GM23338 (cell line): ENCODE data around the gene AHNAK.

Experiments
- CREB1 ChIP-seq: fragments of 250-450 bp; sonication (Bioruptor Pico); IDR thresholded peaks from 2 replicates; pipeline ENCODE4 v1.5.0; 2020; ENCODE audit warnings: low read depth, mild to moderate bottlenecking, moderate library complexity
- EZH2 ChIP-seq: fragments of 200-600 bp; sonication (generic); IDR thresholded peaks from one replicate; pipeline ENCODE4 v1.8.0; 2017; ENCODE audit warnings: antibody characterized with exemption, mild to moderate bottlenecking, low read depth; ENCODE audit not compliant: unreplicated experiment
- EZH2phosphoT487 ChIP-seq: fragments of 200-600 bp; sonication (generic); IDR thresholded peaks from one replicate; pipeline ENCODE4 v1.8.1; 2018; ENCODE audit warnings: antibody characterized with exemption; ENCODE audit not compliant: unreplicated experiment
- JUNB ChIP-seq: IDR thresholded peaks from one replicate; pipeline ENCODE4 v1.6.1; 2016; ENCODE audit warnings: antibody characterized with exemption; ENCODE audit not compliant: unreplicated experiment
- NANOG ChIP-seq: IDR thresholded peaks from 2 replicates; pipeline ENCODE4 v1.6.1; 2016; ENCODE audit warnings: antibody characterized with exemption, borderline replicate concordance
- POLR2AphosphoS5 ChIP-seq: IDR thresholded peaks from 2 replicates; pipeline ENCODE4 v1.6.1; 2016; ENCODE audit warnings: antibody characterized with exemption, low read depth
- STAT1 ChIP-seq: IDR thresholded peaks from one replicate; pipeline ENCODE4 v1.6.1; 2016; ENCODE audit warnings: antibody characterized with exemption; ENCODE audit not compliant: unreplicated experiment
- ZNF114 ChIP-seq: fragments of 250-450 bp; sonication (Bioruptor Pico); IDR thresholded peaks from 2 replicates; pipeline ENCODE4 v1.5.0; 2020; ENCODE audit warnings: mild to moderate bottlenecking, moderate library complexity
- ZNF331 ChIP-seq: fragments of 250-450 bp; sonication (Bioruptor Pico); IDR thresholded peaks from 2 replicates; pipeline ENCODE4 v1.5.0; 2020; ENCODE audit warnings: low read depth, mild to moderate bottlenecking, moderate library complexity
- TF ChIP-seq, protein P1 (sequence below), 2 experiments: fragments of 200-600 bp in 1 of 2; sonication (generic) in 1 of 2; conservative IDR thresholded peaks; 2 replicates each; pipeline versions ENCODE4 v1.5.1 to v1.6.1; 2016 to 2017; ENCODE audit warnings: antibody characterized with exemption in 2 of 2, low read depth in 2 of 2, mild to moderate bottlenecking in 2 of 2, moderate library complexity in 1 of 2
- TF ChIP-seq, protein P2 (sequence below): IDR thresholded peaks from one replicate; pipeline ENCODE4 v1.6.1; 2018; ENCODE audit warnings: antibody characterized with exemption; ENCODE audit not compliant: unreplicated experiment
- TF ChIP-seq, protein P3 (sequence below): IDR thresholded peaks from 2 replicates; pipeline ENCODE4 v1.6.1; 2016; ENCODE audit warnings: antibody characterized with exemption
- TF ChIP-seq, protein P4 (sequence below): fragments of 250-450 bp; sonication (Bioruptor Pico); IDR thresholded peaks from 2 replicates; pipeline ENCODE4 v1.5.0; 2020; ENCODE audit warnings: mild to moderate bottlenecking, moderate library complexity

DNA sequence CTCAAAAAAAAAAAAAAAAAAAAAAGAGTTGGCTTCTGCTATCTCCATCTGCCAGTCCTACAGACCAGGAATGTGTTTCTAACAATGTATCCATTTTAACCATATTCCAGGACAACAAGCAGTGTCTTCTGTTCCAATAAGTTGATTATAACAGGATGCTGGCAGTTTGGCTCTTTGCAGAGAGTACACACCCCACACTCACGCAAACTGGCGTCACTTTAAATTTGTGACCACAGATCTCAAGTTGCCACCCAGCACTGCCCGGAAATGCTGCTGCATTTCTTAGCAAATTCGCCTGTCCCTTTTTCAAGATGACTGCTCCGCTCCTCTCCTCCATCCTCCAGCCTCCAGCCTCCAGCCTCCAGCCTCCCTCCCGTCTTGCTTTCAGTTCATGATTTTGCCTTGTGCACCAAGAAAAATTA is 83.5 kb downstream of the AHNAK start:
- TF ChIP-seq, protein P1, sequence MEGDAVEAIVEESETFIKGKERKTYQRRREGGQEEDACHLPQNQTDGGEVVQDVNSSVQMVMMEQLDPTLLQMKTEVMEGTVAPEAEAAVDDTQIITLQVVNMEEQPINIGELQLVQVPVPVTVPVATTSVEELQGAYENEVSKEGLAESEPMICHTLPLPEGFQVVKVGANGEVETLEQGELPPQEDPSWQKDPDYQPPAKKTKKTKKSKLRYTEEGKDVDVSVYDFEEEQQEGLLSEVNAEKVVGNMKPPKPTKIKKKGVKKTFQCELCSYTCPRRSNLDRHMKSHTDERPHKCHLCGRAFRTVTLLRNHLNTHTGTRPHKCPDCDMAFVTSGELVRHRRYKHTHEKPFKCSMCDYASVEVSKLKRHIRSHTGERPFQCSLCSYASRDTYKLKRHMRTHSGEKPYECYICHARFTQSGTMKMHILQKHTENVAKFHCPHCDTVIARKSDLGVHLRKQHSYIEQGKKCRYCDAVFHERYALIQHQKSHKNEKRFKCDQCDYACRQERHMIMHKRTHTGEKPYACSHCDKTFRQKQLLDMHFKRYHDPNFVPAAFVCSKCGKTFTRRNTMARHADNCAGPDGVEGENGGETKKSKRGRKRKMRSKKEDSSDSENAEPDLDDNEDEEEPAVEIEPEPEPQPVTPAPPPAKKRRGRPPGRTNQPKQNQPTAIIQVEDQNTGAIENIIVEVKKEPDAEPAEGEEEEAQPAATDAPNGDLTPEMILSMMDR (conservative IDR thresholded peaks at IDR 0.05; ENCODE audit: low read depth in 2 of 2), result no peak
- TF ChIP-seq EZH2, result no peak
- TF ChIP-seq POLR2AphosphoS5, result no peak
- no peak for TF ChIP-seq EZH2phosphoT487
- TF ChIP-seq, protein P2, sequence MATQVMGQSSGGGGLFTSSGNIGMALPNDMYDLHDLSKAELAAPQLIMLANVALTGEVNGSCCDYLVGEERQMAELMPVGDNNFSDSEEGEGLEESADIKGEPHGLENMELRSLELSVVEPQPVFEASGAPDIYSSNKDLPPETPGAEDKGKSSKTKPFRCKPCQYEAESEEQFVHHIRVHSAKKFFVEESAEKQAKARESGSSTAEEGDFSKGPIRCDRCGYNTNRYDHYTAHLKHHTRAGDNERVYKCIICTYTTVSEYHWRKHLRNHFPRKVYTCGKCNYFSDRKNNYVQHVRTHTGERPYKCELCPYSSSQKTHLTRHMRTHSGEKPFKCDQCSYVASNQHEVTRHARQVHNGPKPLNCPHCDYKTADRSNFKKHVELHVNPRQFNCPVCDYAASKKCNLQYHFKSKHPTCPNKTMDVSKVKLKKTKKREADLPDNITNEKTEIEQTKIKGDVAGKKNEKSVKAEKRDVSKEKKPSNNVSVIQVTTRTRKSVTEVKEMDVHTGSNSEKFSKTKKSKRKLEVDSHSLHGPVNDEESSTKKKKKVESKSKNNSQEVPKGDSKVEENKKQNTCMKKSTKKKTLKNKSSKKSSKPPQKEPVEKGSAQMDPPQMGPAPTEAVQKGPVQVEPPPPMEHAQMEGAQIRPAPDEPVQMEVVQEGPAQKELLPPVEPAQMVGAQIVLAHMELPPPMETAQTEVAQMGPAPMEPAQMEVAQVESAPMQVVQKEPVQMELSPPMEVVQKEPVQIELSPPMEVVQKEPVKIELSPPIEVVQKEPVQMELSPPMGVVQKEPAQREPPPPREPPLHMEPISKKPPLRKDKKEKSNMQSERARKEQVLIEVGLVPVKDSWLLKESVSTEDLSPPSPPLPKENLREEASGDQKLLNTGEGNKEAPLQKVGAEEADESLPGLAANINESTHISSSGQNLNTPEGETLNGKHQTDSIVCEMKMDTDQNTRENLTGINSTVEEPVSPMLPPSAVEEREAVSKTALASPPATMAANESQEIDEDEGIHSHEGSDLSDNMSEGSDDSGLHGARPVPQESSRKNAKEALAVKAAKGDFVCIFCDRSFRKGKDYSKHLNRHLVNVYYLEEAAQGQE, result no peak
- TF ChIP-seq CREB1 (CRISPR knock-in tag), result no peak
- no peak for TF ChIP-seq ZNF114 (CRISPR knock-in tag)
- no peak for TF ChIP-seq STAT1
- TF ChIP-seq JUNB, result no peak
- TF ChIP-seq ZNF331 (CRISPR knock-in tag), result no peak
- TF ChIP-seq, protein P3, sequence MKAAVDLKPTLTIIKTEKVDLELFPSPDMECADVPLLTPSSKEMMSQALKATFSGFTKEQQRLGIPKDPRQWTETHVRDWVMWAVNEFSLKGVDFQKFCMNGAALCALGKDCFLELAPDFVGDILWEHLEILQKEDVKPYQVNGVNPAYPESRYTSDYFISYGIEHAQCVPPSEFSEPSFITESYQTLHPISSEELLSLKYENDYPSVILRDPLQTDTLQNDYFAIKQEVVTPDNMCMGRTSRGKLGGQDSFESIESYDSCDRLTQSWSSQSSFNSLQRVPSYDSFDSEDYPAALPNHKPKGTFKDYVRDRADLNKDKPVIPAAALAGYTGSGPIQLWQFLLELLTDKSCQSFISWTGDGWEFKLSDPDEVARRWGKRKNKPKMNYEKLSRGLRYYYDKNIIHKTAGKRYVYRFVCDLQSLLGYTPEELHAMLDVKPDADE, result no peak
- TF ChIP-seq NANOG, result no peak
- TF ChIP-seq, protein P4, sequence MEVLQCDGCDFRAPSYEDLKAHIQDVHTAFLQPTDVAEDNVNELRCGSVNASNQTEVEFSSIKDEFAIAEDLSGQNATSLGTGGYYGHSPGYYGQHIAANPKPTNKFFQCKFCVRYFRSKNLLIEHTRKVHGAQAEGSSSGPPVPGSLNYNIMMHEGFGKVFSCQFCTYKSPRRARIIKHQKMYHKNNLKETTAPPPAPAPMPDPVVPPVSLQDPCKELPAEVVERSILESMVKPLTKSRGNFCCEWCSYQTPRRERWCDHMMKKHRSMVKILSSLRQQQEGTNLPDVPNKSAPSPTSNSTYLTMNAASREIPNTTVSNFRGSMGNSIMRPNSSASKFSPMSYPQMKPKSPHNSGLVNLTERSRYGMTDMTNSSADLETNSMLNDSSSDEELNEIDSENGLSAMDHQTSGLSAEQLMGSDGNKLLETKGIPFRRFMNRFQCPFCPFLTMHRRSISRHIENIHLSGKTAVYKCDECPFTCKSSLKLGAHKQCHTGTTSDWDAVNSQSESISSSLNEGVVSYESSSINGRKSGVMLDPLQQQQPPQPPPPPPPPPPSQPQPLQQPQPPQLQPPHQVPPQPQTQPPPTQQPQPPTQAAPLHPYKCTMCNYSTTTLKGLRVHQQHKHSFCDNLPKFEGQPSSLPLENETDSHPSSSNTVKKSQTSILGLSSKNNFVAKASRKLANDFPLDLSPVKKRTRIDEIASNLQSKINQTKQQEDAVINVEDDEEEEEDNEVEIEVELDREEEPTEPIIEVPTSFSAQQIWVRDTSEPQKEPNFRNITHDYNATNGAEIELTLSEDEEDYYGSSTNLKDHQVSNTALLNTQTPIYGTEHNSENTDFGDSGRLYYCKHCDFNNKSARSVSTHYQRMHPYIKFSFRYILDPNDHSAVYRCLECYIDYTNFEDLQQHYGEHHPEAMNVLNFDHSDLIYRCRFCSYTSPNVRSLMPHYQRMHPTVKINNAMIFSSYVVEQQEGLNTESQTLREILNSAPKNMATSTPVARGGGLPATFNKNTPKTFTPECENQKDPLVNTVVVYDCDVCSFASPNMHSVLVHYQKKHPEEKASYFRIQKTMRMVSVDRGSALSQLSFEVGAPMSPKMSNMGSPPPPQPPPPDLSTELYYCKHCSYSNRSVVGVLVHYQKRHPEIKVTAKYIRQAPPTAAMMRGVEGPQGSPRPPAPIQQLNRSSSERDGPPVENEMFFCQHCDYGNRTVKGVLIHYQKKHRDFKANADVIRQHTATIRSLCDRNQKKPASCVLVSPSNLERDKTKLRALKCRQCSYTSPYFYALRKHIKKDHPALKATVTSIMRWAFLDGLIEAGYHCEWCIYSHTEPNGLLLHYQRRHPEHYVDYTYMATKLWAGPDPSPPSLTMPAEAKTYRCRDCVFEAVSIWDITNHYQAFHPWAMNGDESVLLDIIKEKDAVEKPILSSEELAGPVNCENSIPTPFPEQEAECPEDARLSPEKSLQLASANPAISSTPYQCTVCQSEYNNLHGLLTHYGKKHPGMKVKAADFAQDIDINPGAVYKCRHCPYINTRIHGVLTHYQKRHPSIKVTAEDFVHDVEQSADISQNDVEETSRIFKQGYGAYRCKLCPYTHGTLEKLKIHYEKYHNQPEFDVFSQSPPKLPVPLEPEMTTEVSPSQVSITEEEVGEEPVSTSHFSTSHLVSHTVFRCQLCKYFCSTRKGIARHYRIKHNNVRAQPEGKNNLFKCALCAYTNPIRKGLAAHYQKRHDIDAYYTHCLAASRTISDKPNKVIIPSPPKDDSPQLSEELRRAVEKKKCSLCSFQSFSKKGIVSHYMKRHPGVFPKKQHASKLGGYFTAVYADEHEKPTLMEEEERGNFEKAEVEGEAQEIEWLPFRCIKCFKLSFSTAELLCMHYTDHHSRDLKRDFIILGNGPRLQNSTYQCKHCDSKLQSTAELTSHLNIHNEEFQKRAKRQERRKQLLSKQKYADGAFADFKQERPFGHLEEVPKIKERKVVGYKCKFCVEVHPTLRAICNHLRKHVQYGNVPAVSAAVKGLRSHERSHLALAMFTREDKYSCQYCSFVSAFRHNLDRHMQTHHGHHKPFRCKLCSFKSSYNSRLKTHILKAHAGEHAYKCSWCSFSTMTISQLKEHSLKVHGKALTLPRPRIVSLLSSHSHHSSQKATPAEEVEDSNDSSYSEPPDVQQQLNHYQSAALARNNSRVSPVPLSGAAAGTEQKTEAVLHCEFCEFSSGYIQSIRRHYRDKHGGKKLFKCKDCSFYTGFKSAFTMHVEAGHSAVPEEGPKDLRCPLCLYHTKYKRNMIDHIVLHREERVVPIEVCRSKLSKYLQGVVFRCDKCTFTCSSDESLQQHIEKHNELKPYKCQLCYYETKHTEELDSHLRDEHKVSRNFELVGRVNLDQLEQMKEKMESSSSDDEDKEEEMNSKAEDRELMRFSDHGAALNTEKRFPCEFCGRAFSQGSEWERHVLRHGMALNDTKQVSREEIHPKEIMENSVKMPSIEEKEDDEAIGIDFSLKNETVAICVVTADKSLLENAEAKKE (CRISPR knock-in tag), result no peak
